IMR-90 (cell line): ENCODE results near the gene KLK14. TPM values are rescaled to one million over a fixed set of nuclear protein-coding genes. Genes with fewer than 3 reads are reported as not detected.

Experiments used
- ATAC-seq: fragments of 200-7000 bp; cut with Tn5 transposase; 2 replicates; pipeline ENCODE4 v1.9.1; 2020; ENCODE audit warnings: low read depth, mild to moderate bottlenecking, moderate library complexity
- BruUV-seq: library from RNA; stranded (reverse); fragments of 400-500 nt; replicated peaks from 2 replicates; lab custom pipeline; 2021; lab: Mats Ljungman, UMichigan
- CTCF ChIA-PET: fragments of 300-600 bp; formaldehyde crosslinking; extraction: SDS; loops from one replicate; lab custom pipeline; 2021; ENCODE audit warnings: antibody characterized with exemption; lab: Yijun Ruan, JAX
- POLR2A ChIA-PET: fragments of 300-600 bp; sonication (Branson Sonifier 250); formaldehyde crosslinking; loops from one replicate; lab custom pipeline; 2022; ENCODE audit warnings: antibody characterized with exemption; ENCODE audit not compliant: unreplicated experiment; lab: Charles Lee
- DNase-seq: peaks from one replicate; pipeline ENCODE4 v3.0.0; 2013
- H2AFZ ChIP-seq: replicated peaks from 2 replicates; pipeline ENCODE3; 2013; ENCODE audit warnings: low read length, mild to moderate bottlenecking; ENCODE audit not compliant: poor library complexity
- H2AK5ac ChIP-seq: 2 replicates; pipeline ENCODE4 v1.6.1; 2013; ENCODE audit warnings: low read depth, low read length, inconsistent platforms
- H2AK9ac ChIP-seq: replicated peaks from 2 replicates; pipeline ENCODE3; 2013; ENCODE audit warnings: mild to moderate bottlenecking, low read depth, low read length, moderate library complexity; ENCODE audit not compliant: poor library complexity
- H2BK120ac ChIP-seq: 2 replicates; pipeline ENCODE4 v1.6.1; 2013; ENCODE audit warnings: low read depth, low read length, inconsistent platforms
- H2BK15ac ChIP-seq: 3 replicates; pipeline ENCODE4 v1.6.1; 2013; ENCODE audit warnings: low read depth, low read length, inconsistent platforms
- H2BK20ac ChIP-seq: 2 replicates; pipeline ENCODE4 v1.6.1; 2013; ENCODE audit warnings: low read depth, mild to moderate bottlenecking, inconsistent platforms, low read length, moderate library complexity
- H2BK5ac ChIP-seq: 2 replicates; pipeline ENCODE4 v1.6.1; 2013; ENCODE audit warnings: mild to moderate bottlenecking, low read depth, low read length, inconsistent platforms; ENCODE audit not compliant: poor library complexity, severe bottlenecking
- H3K14ac ChIP-seq: replicated peaks from 2 replicates; pipeline ENCODE4 v1.6.1; 2013; ENCODE audit warnings: low read depth, low read length, inconsistent platforms
- H3K18ac ChIP-seq: 2 replicates; pipeline ENCODE4 v1.6.1; 2013; ENCODE audit warnings: low read depth, low read length, control low read depth
- H3K23ac ChIP-seq: 2 replicates; pipeline ENCODE4 v1.6.1; 2013; ENCODE audit warnings: low read depth, low read length, inconsistent platforms
- H3K27ac ChIP-seq: 2 replicates; pipeline ENCODE4 v1.5.1; 2013; ENCODE audit warnings: mild to moderate bottlenecking, control low read depth, low read length; ENCODE audit not compliant: insufficient read depth
- H3K27me3 ChIP-seq: 2 replicates; pipeline ENCODE4 v1.6.1; 2013; ENCODE audit warnings: low read length; ENCODE audit not compliant: control insufficient read depth, insufficient read depth
- H3K36me3 ChIP-seq: 2 replicates; pipeline ENCODE4 v1.6.1; 2013; ENCODE audit warnings: low read length, mixed read lengths; ENCODE audit not compliant: control insufficient read depth, insufficient read depth
- H3K4ac ChIP-seq: 2 replicates; pipeline ENCODE4 v1.6.1; 2013; ENCODE audit warnings: low read depth, low read length, inconsistent platforms
- H3K4me1 ChIP-seq: 2 replicates; pipeline ENCODE4 v1.6.1; 2013; ENCODE audit warnings: low read length, mixed read lengths; ENCODE audit not compliant: control insufficient read depth, insufficient read depth
- H3K4me2 ChIP-seq: 2 replicates; pipeline ENCODE4 v1.6.1; 2013; ENCODE audit warnings: low read depth, mild to moderate bottlenecking, control low read depth, low read length, moderate library complexity
- H3K4me3 ChIP-seq: 2 replicates; pipeline ENCODE4 v1.5.1; 2013; ENCODE audit warnings: low read depth, mild to moderate bottlenecking, control low read depth, low read length, moderate library complexity; ENCODE audit not compliant: insufficient read depth
- H3K56ac ChIP-seq: 2 replicates; pipeline ENCODE4 v1.6.1; 2013; ENCODE audit warnings: low read length, inconsistent platforms; ENCODE audit not compliant: insufficient read depth; ENCODE audit errors: extremely low read depth
- H3K79me1 ChIP-seq, 2 experiments: 2 replicates each; pipeline ENCODE4 v1.6.1; 2013; ENCODE audit warnings: low read length in 2 of 2, inconsistent platforms in 1 of 2, low read depth in 1 of 2
- H3K9ac ChIP-seq: 2 replicates; pipeline ENCODE4 v1.6.1; 2013; ENCODE audit warnings: low read depth, low read length, control low read depth
- H3K9me1 ChIP-seq: 2 replicates; pipeline ENCODE4 v1.6.1; 2013; ENCODE audit warnings: low read length, inconsistent platforms; ENCODE audit not compliant: insufficient read depth
- H3K9me3 ChIP-seq: 2 replicates; pipeline ENCODE4 v1.6.1; 2013; ENCODE audit warnings: low read length; ENCODE audit not compliant: control insufficient read depth, insufficient read depth
- H4K20me1 ChIP-seq: 2 replicates; pipeline ENCODE4 v1.6.1; 2013; ENCODE audit warnings: low read length, inconsistent platforms; ENCODE audit not compliant: insufficient read depth
- H4K5ac ChIP-seq: 2 replicates; pipeline ENCODE4 v1.6.1; 2013; ENCODE audit warnings: mild to moderate bottlenecking, low read depth, low read length, control low read depth
- H4K8ac ChIP-seq, 2 experiments: 2 replicates each; pipeline ENCODE4 v1.6.1; 2013; ENCODE audit warnings: low read depth in 2 of 2, low read length in 2 of 2, control low read depth in 1 of 2, inconsistent platforms in 1 of 2
- H4K91ac ChIP-seq: 2 replicates; pipeline ENCODE4 v1.6.1; 2013; ENCODE audit warnings: low read depth, low read length, inconsistent platforms; ENCODE audit not compliant: insufficient read depth
- BHLHE40 ChIP-seq: fragments of 150-350 bp; IDR thresholded peaks from 2 replicates; pipeline ENCODE4 v1.6.1; 2016; ENCODE audit warnings: mild to moderate bottlenecking, low read depth, low read length
- CEBPB ChIP-seq: IDR thresholded peaks from 2 replicates; pipeline ENCODE4 v1.6.1; 2012; ENCODE audit warnings: low read depth, low read length, improper control_type of control experiment
- CHD1 ChIP-seq: IDR thresholded peaks from 2 replicates; pipeline ENCODE4 v1.6.1; 2012; ENCODE audit warnings: low read depth, low read length, improper control_type of control experiment
- FOS ChIP-seq: fragments of 150-350 bp; IDR thresholded peaks from 2 replicates; pipeline ENCODE4 v1.6.1; 2016; ENCODE audit warnings: low read depth, low read length
- MAFK ChIP-seq: IDR thresholded peaks from 2 replicates; pipeline ENCODE4 v1.6.1; 2012; ENCODE audit warnings: low read depth, low read length, improper control_type of control experiment
- MAZ ChIP-seq: IDR thresholded peaks from 2 replicates; pipeline ENCODE4 v1.6.1; 2012; ENCODE audit warnings: low read depth, mild to moderate bottlenecking, low read length, improper control_type of control experiment, moderate library complexity, borderline replicate concordance
- MXI1 ChIP-seq: IDR thresholded peaks from 2 replicates; pipeline ENCODE4 v1.6.1; 2012; ENCODE audit warnings: low read depth, mild to moderate bottlenecking, low read length, moderate library complexity, borderline replicate concordance
- NFE2L2 ChIP-seq: fragments of 150-350 bp; IDR thresholded peaks from 2 replicates; pipeline ENCODE4 v1.6.1; 2016; ENCODE audit warnings: low read depth, mild to moderate bottlenecking, low read length
- POLR2A ChIP-seq: IDR thresholded peaks from 2 replicates; pipeline ENCODE4 v1.6.1; 2012; ENCODE audit warnings: mild to moderate bottlenecking, low read depth, low read length
- RAD21 ChIP-seq: IDR thresholded peaks from 2 replicates; pipeline ENCODE4 v1.6.1; 2012; ENCODE audit warnings: low read length, improper control_type of control experiment
- RCOR1 ChIP-seq: IDR thresholded peaks from 2 replicates; pipeline ENCODE4 v1.6.1; 2012; ENCODE audit warnings: mild to moderate bottlenecking, low read length, improper control_type of control experiment; ENCODE audit not compliant: insufficient replicate concordance
- RFX5 ChIP-seq: IDR thresholded peaks from 2 replicates; pipeline ENCODE4 v1.8.0; 2012; ENCODE audit warnings: low read depth, mild to moderate bottlenecking, low read length, moderate library complexity
- SMC3 ChIP-seq: fragments of 150-350 bp; IDR thresholded peaks from 2 replicates; pipeline ENCODE4 v1.6.1; 2016; ENCODE audit warnings: low read depth, mild to moderate bottlenecking, antibody characterized with exemption, low read length, moderate library complexity
- WGBS, 2 experiments: methylation state at CpG; one replicate each; pipeline versions ENCODE4 v1.1.5 to v1.1.7; 2013; ENCODE audit warnings: missing lambda C conversion rate in 2 of 2; ENCODE audit not compliant: insufficient read length in 1 of 2; ENCODE audit errors: extremely low coverage in 2 of 2; 5-methylcytosine and 5-hydroxymethylcytosine counted together
- dilution Hi-C: fragments of 300-500 bp; cut with HindIII; formaldehyde crosslinking; loops from one replicate; pipeline ENCODE4 v1.14.3; 2018; ENCODE audit warnings: low sequenced_read_pairs; ENCODE audit not compliant: unreplicated experiment
- in situ Hi-C: fragments of 300-500 bp; cut with MboI; formaldehyde crosslinking; loops from 3 replicates; pipeline ENCODE4 v1.14.3; 2019; ENCODE audit warnings: low sequenced_read_pairs, inconsistent platforms, mixed read lengths
- intact Hi-C: fragments of 100-400 bp; cut with micrococcal nuclease; formaldehyde crosslinking; loops from 2 replicates; pipeline ENCODE4 v1.10.0; 2022
- polyA plus RNA-seq, 3 experiments: library from polyadenylated mRNA; depleted of rRNA; stranded (reverse); fragments of >200 nt; gene quantifications; 2 replicates each; pipeline ENCODE4 v1.2.3, GENCODE V29; 2012; ENCODE audit warnings: low replicate concordance in 1 of 3
- total RNA-seq: library from RNA; depleted of rRNA; stranded (reverse); fragments of >200 nt; gene quantifications from 2 replicates; pipeline ENCODE4 v1.2.3, GENCODE V29; 2012
- TF ChIP-seq, protein P1 (sequence below): fragments of 150-350 bp; IDR thresholded peaks from 2 replicates; pipeline ENCODE4 v1.6.1; 2017; ENCODE audit warnings: mild to moderate bottlenecking, antibody characterized with exemption, low read length, low read depth
- TF ChIP-seq, protein P2 (sequence below): fragments of 150-350 bp; IDR thresholded peaks from 2 replicates; pipeline ENCODE4 v1.6.1; 2016; ENCODE audit warnings: low read depth, mild to moderate bottlenecking, low read length, moderate library complexity, borderline replicate concordance

KLK14 gene
- total and polyA plus RNA-seq, 2 of the 4 experiments (the other 2 are of a cell fraction) = not detected

DNA sequence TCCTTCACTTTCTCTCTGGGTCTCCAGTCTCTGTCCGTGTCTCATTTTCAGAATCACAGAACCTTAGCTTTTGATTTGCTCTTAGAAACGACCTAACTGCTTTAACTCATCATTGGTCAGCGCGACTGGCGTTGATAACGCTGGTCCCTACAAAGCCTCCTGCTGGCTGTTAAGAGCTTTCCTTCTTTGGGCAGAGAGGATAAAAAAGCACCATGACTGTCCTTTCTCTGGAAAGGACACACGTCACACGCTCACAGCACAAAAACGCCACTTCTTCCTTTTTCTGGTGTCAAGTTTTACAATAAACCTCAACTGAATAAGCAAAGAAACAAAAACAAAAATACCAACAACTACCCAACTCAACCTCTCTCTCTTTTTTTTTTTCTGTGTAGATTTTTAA is 46.2 kb downstream of the KLK14 start:
- Histone ChIP-seq H4K8ac (no peak overlapping the region), H2BK5ac (no peak overlapping the region), H3K9ac (no peak overlapping the region), H3K4ac (no peak overlapping the region), H3K9me3 (peaks cover 8% of the 10 kb centered on the region; the same call in 1 of the 2 replicates), H2BK120ac (no peak overlapping the region), H3K27me3 (no peaks in the 10 kb centered on the region), H2AK9ac (no peak overlapping the region), H3K4me1 (no peaks in the 10 kb centered on the region), H2BK20ac (no peak overlapping the region), H3K36me3 (no peaks in the 10 kb centered on the region), H3K79me1 (no peaks in the 10 kb centered on the region), H3K4me2 (no peak overlapping the region), H4K20me1 (no peaks in the 10 kb centered on the region), H3K18ac (no peak overlapping the region), H3K14ac (no peak overlapping the region), H3K23ac (no peak overlapping the region), H4K91ac (no peak overlapping the region), H2AK5ac (no peak overlapping the region), H2AFZ (no peak overlapping the region), H4K5ac (no peak overlapping the region), H2BK15ac (no peak overlapping the region), H3K56ac (no peak overlapping the region), H3K27ac (no peak overlapping the region), H3K4me3 (no peak overlapping the region), H3K9me1 (no peaks in the 10 kb centered on the region)
- ATAC-seq (no peak), DNase-seq (no peak)
- no TSS peak for BruUV-seq
- WGBS, 2 experiments = 49% methylated on average over 7 of the region's 9 CpGs; no CpG with 5 or more reads in 1 of the 2 experiments
- intact Hi-C loops = no loop called here
- ChIA-PET POLR2A (no interaction called here), CTCF (no interaction called here)
- dilution Hi-C loops = no loop called here
- in situ Hi-C loops = loop anchor here (10.0 kb wide), 1 partner anchor 138 kb away; no protein-coding TSS in a partner anchor
- TF ChIP-seq FOS (no peak), MAFK (no peak), RFX5 (no peak), RCOR1 (no peak), CHD1 (no peak), MAZ (no peak), SMC3 (no peak), MXI1 (no peak), CEBPB (no peak), RAD21 (no peak), NFE2L2 (no peak), BHLHE40 (no peak), POLR2A (no peak)
- TF ChIP-seq, protein P1, sequence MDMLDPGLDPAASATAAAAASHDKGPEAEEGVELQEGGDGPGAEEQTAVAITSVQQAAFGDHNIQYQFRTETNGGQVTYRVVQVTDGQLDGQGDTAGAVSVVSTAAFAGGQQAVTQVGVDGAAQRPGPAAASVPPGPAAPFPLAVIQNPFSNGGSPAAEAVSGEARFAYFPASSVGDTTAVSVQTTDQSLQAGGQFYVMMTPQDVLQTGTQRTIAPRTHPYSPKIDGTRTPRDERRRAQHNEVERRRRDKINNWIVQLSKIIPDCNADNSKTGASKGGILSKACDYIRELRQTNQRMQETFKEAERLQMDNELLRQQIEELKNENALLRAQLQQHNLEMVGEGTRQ = no peak
- TF ChIP-seq, protein P2, sequence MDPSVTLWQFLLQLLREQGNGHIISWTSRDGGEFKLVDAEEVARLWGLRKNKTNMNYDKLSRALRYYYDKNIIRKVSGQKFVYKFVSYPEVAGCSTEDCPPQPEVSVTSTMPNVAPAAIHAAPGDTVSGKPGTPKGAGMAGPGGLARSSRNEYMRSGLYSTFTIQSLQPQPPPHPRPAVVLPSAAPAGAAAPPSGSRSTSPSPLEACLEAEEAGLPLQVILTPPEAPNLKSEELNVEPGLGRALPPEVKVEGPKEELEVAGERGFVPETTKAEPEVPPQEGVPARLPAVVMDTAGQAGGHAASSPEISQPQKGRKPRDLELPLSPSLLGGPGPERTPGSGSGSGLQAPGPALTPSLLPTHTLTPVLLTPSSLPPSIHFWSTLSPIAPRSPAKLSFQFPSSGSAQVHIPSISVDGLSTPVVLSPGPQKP = no peak
